Liver (tissue), 9 donors: ENCODE results near the gene CSTA. TPM values are rescaled to one million over a fixed set of nuclear protein-coding genes. Genes with fewer than 3 reads are reported as not detected.

Experiments used
- DNase-seq: peaks from one replicate; pipeline ENCODE4 v3.0.0-alpha.2; 2017; ENCODE audit warnings: low spot score
- H3K27ac ChIP-seq, 2 donors: one replicate each; pipeline ENCODE4 v1.7.0; 2013; ENCODE audit warnings: inconsistent platforms in 2 of 2, low read length in 2 of 2, control low read depth in 1 of 2, low read depth in 1 of 2, mild to moderate bottlenecking in 1 of 2
- H3K27me3 ChIP-seq, 4 donors: one replicate each; pipeline versions ENCODE4 v1.6.1 to v1.7.0; 2013; ENCODE audit warnings: low read length in 3 of 4, inconsistent platforms in 1 of 4, mild to moderate bottlenecking in 1 of 4, moderate library complexity in 1 of 4; ENCODE audit not compliant: control insufficient read depth in 4 of 4, insufficient read depth in 4 of 4
- H3K36me3 ChIP-seq, 4 donors: one replicate each; pipeline versions ENCODE4 v1.6.1 to v1.7.0; 2013; ENCODE audit warnings: low read length in 3 of 4, mild to moderate bottlenecking in 3 of 4, low read depth in 1 of 4, moderate library complexity in 1 of 4; ENCODE audit not compliant: control insufficient read depth in 4 of 4, insufficient read depth in 3 of 4
- H3K4me1 ChIP-seq, 4 donors: one replicate each; pipeline versions ENCODE4 v1.6.1 to v1.7.0; 2013; ENCODE audit warnings: low read length in 3 of 4, mild to moderate bottlenecking in 3 of 4, moderate library complexity in 1 of 4; ENCODE audit not compliant: control insufficient read depth in 4 of 4, insufficient read depth in 4 of 4
- H3K4me3 ChIP-seq, 3 donors: one replicate each; pipeline versions ENCODE4 v1.6.1 to v1.7.0; 2013; ENCODE audit warnings: low read length in 3 of 3, control low read depth in 1 of 3, low read depth in 1 of 3, mild to moderate bottlenecking in 1 of 3
- H3K9ac ChIP-seq, 2 donors: one replicate each; pipeline ENCODE4 v1.7.0; 2013; ENCODE audit warnings: low read length in 2 of 2, mild to moderate bottlenecking in 2 of 2, moderate library complexity in 2 of 2, control low read depth in 1 of 2, low read depth in 1 of 2
- H3K9me3 ChIP-seq, 4 donors: one replicate each; pipeline versions ENCODE4 v1.6.1 to v1.7.0; 2013; ENCODE audit warnings: low read length in 3 of 4; ENCODE audit not compliant: control insufficient read depth in 4 of 4
- CTCF ChIP-seq: fragments of 150-350 bp; IDR thresholded peaks from 2 replicates; pipeline ENCODE4 v1.5.1; 2017; ENCODE audit warnings: improper control_type of control experiment, low read depth, low read length; ENCODE audit not compliant: missing input control
- EGR1 ChIP-seq, 2 donors: IDR thresholded peaks; 2 replicates each; pipeline ENCODE4 v1.6.1; 2016 to 2018; ENCODE audit warnings: antibody characterized with exemption in 2 of 2, low read depth in 2 of 2
- FOXA1 ChIP-seq: IDR thresholded peaks from 2 replicates; pipeline ENCODE4 v1.6.1; 2016; ENCODE audit warnings: antibody characterized with exemption
- FOXA2 ChIP-seq: IDR thresholded peaks from 2 replicates; pipeline ENCODE4 v1.6.1; 2016; ENCODE audit warnings: antibody characterized with exemption
- GABPA ChIP-seq, 2 donors: IDR thresholded peaks in 1 of 2; conservative IDR thresholded peaks in 1 of 2; 2 replicates each; pipeline ENCODE4 v1.6.1; 2016; ENCODE audit warnings: antibody characterized with exemption in 2 of 2, mild to moderate bottlenecking in 1 of 2, moderate library complexity in 1 of 2
- HNF4A ChIP-seq, 2 donors: conservative IDR thresholded peaks; 2 replicates each; pipeline ENCODE4 v1.6.1; 2016; ENCODE audit warnings: antibody characterized with exemption in 2 of 2, mild to moderate bottlenecking in 2 of 2
- HNF4G ChIP-seq: IDR thresholded peaks from 2 replicates; pipeline ENCODE4 v1.6.1; 2016; ENCODE audit warnings: antibody characterized with exemption
- JUND ChIP-seq, 2 donors: IDR thresholded peaks; 2 replicates each; pipeline ENCODE4 v1.6.1; 2016; ENCODE audit warnings: antibody characterized with exemption in 2 of 2
- MAX ChIP-seq: IDR thresholded peaks from 2 replicates; pipeline ENCODE4 v1.6.1; 2016; ENCODE audit warnings: antibody characterized with exemption
- NR2F2 ChIP-seq: IDR thresholded peaks from 2 replicates; pipeline ENCODE4 v1.6.1; 2016; ENCODE audit warnings: antibody characterized with exemption
- RAD21 ChIP-seq, 2 donors: IDR thresholded peaks; 2 replicates each; pipeline ENCODE4 v1.6.1; 2016; ENCODE audit warnings: antibody characterized with exemption in 2 of 2, mild to moderate bottlenecking in 2 of 2
- RXRA ChIP-seq, 2 donors: IDR thresholded peaks; 2 replicates each; pipeline ENCODE4 v1.6.1; 2017 to 2018; ENCODE audit warnings: antibody characterized with exemption in 2 of 2, mild to moderate bottlenecking in 1 of 2
- SP1 ChIP-seq: IDR thresholded peaks from 2 replicates; pipeline ENCODE4 v1.6.1; 2018; ENCODE audit warnings: antibody characterized with exemption, mild to moderate bottlenecking
- TAF1 ChIP-seq: conservative IDR thresholded peaks from 2 replicates; pipeline ENCODE4 v1.6.1; 2016; ENCODE audit warnings: antibody characterized with exemption, mild to moderate bottlenecking
- YY1 ChIP-seq: IDR thresholded peaks from 2 replicates; pipeline ENCODE4 v1.6.1; 2016; ENCODE audit warnings: antibody characterized with exemption, mild to moderate bottlenecking
- ZBTB33 ChIP-seq: IDR thresholded peaks from 2 replicates; pipeline ENCODE4 v1.6.1; 2016; ENCODE audit warnings: antibody characterized with exemption
- WGBS: extraction: QIAGEN DNeasy Blood & Tissue Kit; methylation state at CpG from one replicate; pipeline ENCODE4 v1.1.7; 2013; 5-methylcytosine and 5-hydroxymethylcytosine counted together
- polyA plus RNA-seq, 2 donors: library from polyadenylated mRNA; stranded (reverse) in 1 of 2; unstranded in 1 of 2; fragments of 200-250 nt in 1 of 2; fragments of >200 nt in 1 of 2; fragmentation: Nextera tagmentation in 1 of 2; extraction: Ambion mirVana in 1 of 2; gene quantifications; one replicate each; pipeline versions ENCODE4 v1.2.1 to v1.2.3, GENCODE V29; 2013 to 2015
- total RNA-seq, 2 donors: library from RNA; depleted of rRNA; stranded (reverse); fragments of >200 nt; gene quantifications; one replicate each; pipeline ENCODE4 v1.2.3, GENCODE V29; 2014
- donor health status: healthy.
- donor health status: healthy.
- donor health status: healthy.
- donor health status: healthy.
- donor health status: healthy.

CSTA gene
- total and polyA plus RNA-seq, 4 donors: 1.5 to 6.6 (median 4.0) TPM

- no peak for DNase-seq
- WGBS: 78% methylated on average over 3 of the region's 3 CpGs
- Histone ChIP-seq H3K36me3 (no peaks in the 10 kb centered on the region), H3K9ac (no peak overlapping the region), H3K9me3 (no peaks in the 10 kb centered on the region), H3K4me1 (no peaks in the 10 kb centered on the region), H3K27ac (no peak overlapping the region), H3K27me3 (no peaks in the 10 kb centered on the region), H3K4me3 (no peak overlapping the region)
- TF ChIP-seq TAF1 (no peak), GABPA (IDR thresholded peaks at IDR 0.05 in 1 of 2, conservative IDR thresholded peaks at IDR 0.05 in 1 of 2) (no peak), FOXA2 (no peak), YY1 (no peak), RXRA (IDR thresholded peaks at IDR 0.05) (no peak), JUND (IDR thresholded peaks at IDR 0.05) (no peak), HNF4G (no peak), CTCF (no peak)
Observed at GRCh38 chr3:122313281-122313680, 11.8 kb upstream of the CSTA start.

GRCh38 chr3:122314228-122314876 lies 10.7 kb upstream of the CSTA start:
- Histone ChIP-seq H3K9ac (no peak overlapping the region), H3K4me1 (no peaks in the 10 kb centered on the region), H3K27ac (no peak overlapping the region), H3K4me3 (no peak overlapping the region), H3K9me3 (peaks cover 0 to 4% (median 0%) of the 10 kb centered on the region in 4 donors), H3K27me3 (no peaks in the 10 kb centered on the region), H3K36me3 (no peaks in the 10 kb centered on the region)
- WGBS: 83% methylated on average over 2 of the region's 2 CpGs
- no peak for DNase-seq
- TF ChIP-seq NR2F2 (no peak), EGR1 (IDR thresholded peaks at IDR 0.05; ENCODE audit: low read depth in 2 of 2) (no peak), JUND (IDR thresholded peaks at IDR 0.05) (no peak), HNF4G (no peak), HNF4A (conservative IDR thresholded peaks at IDR 0.05) (no peak), CTCF (no peak)

- H3K4me1 ChIP-seq: no peaks in the 10 kb centered on the region
- H3K27me3 ChIP-seq: no peaks in the 10 kb centered on the region
- no peak overlapping the region for H3K4me3 ChIP-seq
- peaks cover 0 to 7% (median 0%) of the 10 kb centered on the region in 4 donors for H3K9me3 ChIP-seq
- TF ChIP-seq TAF1: no peak
- TF ChIP-seq EGR1 (IDR thresholded peaks at IDR 0.05; ENCODE audit: low read depth in 2 of 2): no peak
- no peak for TF ChIP-seq FOXA2
- no peak for TF ChIP-seq ZBTB33
- no peak for TF ChIP-seq NR2F2
- no peak for TF ChIP-seq SP1
- no peak for TF ChIP-seq MAX
- TF ChIP-seq RXRA (IDR thresholded peaks at IDR 0.05): no peak
- no peak for TF ChIP-seq YY1
- no peak for TF ChIP-seq FOXA1
- no peak for TF ChIP-seq JUND (IDR thresholded peaks at IDR 0.05)
- TF ChIP-seq RAD21 (IDR thresholded peaks at IDR 0.05): no peak
- no peak for TF ChIP-seq HNF4A (conservative IDR thresholded peaks at IDR 0.05)
- TF ChIP-seq HNF4G: no peak
- no peak overlapping the region for H3K27ac ChIP-seq
- 56% methylated on average over 4 of the region's 4 CpGs for WGBS
- no peak for DNase-seq
- no peak overlapping the region for H3K9ac ChIP-seq
- H3K36me3 ChIP-seq: no peaks in the 10 kb centered on the region
Observed at GRCh38 chr3:122315619-122316018, 9.4 kb upstream of the CSTA start.
